ENCODE data around the gene GSG1L2.

GSG1L2 gene

DNA sequence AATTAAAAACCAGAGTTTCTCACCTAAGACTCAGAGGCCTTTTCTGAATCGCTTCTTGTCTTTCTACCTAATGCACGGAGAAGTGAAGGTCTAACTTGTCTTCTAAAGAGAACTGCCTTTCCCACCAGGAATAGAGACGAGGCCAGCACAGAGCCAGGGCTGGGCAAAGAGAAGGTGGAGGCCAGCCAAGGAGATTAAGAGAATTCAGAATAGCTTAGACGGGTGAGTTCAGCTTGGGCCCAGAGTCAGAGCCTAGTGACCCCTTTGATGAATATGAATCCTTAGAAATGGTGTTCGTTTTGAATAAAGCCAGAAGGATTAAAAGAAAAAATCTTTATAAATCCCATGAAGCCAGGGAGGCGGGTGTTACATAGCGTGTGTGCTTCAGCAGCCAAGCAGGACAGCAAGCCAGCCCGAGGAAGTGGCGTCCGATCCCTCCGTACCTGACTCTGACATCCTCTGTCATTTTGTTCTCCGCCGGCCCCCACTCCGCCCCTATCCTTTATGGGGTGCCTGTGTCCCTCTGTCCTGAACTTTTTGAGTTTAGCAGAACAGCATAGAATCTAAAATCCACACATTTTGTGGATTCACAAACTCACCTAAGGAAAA is 7.4 kb downstream of the GSG1L2 start:
- H3K4me3 ChIP-seq (ENCODE audit: low read depth in 1 of 2, low read length in 1 of 2) = no peak overlapping the region
- no peak overlapping the region for H3K27ac ChIP-seq
- no peaks in the 10 kb centered on the region for H3K36me3 ChIP-seq
- H3K4me1 ChIP-seq (ENCODE audit: control insufficient read depth in 1 of 2, insufficient read depth in 1 of 2, low read depth in 1 of 2, low read length in 1 of 2) = no peaks in the 10 kb centered on the region
- TF ChIP-seq, protein P1, sequence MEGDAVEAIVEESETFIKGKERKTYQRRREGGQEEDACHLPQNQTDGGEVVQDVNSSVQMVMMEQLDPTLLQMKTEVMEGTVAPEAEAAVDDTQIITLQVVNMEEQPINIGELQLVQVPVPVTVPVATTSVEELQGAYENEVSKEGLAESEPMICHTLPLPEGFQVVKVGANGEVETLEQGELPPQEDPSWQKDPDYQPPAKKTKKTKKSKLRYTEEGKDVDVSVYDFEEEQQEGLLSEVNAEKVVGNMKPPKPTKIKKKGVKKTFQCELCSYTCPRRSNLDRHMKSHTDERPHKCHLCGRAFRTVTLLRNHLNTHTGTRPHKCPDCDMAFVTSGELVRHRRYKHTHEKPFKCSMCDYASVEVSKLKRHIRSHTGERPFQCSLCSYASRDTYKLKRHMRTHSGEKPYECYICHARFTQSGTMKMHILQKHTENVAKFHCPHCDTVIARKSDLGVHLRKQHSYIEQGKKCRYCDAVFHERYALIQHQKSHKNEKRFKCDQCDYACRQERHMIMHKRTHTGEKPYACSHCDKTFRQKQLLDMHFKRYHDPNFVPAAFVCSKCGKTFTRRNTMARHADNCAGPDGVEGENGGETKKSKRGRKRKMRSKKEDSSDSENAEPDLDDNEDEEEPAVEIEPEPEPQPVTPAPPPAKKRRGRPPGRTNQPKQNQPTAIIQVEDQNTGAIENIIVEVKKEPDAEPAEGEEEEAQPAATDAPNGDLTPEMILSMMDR (IDR thresholded peaks at IDR 0.05) = no peak
- no peaks in the 10 kb centered on the region for H3K9me3 ChIP-seq
- H3K27me3 ChIP-seq = peaks cover 17% of the 10 kb centered on the region

DNA sequence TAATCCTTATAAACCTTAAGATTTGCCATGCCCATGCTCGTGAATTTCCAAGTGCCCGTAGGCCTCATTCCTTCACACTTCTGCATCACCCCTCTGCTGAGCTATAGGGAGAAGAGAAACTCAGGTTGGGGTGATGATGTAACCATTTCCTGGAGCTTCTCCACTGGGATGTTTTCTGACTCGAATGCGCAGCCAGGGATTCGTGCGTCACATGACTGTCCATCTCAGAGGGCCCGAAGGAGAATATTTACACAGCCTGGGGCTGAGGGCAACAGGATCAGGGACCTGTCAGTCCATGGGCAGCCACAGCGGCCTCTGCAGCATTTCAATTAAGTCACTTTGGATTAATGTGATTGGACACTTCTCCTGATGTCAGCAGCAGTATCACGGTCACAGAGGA is 8.7 kb downstream of the GSG1L2 start:
- Histone ChIP-seq H3K27ac (no peak overlapping the region), H3K27me3 (peaks cover 17% of the 10 kb centered on the region), H3K4me3 (ENCODE audit: low read depth in 1 of 2, low read length in 1 of 2) (no peak overlapping the region), H3K36me3 (no peaks in the 10 kb centered on the region), H3K4me1 (ENCODE audit: control insufficient read depth in 1 of 2, insufficient read depth in 1 of 2, low read depth in 1 of 2, low read length in 1 of 2) (no peaks in the 10 kb centered on the region), H3K9me3 (no peaks in the 10 kb centered on the region)
- TF ChIP-seq, protein P1 (IDR thresholded peaks at IDR 0.05) = no peak

DNA sequence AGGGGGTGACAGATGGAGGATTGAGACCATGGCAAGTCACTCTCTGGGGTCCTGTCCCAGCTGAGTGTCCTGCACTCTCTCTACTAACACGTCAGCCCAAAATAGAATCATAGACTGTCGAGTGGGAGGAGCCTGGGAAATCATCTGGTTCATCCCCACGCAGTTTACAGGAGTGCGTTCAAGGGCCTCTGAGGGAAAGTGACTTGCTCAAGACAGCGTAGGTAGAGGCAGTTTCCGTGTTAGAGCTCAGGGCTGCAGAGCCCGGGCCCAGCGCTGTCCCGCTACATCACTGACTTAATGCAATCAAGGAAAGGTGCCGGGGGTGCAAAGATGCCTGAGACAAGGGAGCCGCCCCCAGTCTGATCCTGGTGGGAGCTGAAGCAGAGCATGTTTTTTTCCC is 10.3 kb downstream of the GSG1L2 start:
- TF ChIP-seq, protein P1 (IDR thresholded peaks at IDR 0.05) = no peak
- Histone ChIP-seq H3K9me3 (no peaks in the 10 kb centered on the region), H3K4me3 (ENCODE audit: low read depth in 1 of 2, low read length in 1 of 2) (no peak overlapping the region), H3K36me3 (no peaks in the 10 kb centered on the region), H3K4me1 (ENCODE audit: control insufficient read depth in 1 of 2, insufficient read depth in 1 of 2, low read depth in 1 of 2, low read length in 1 of 2) (no peaks in the 10 kb centered on the region), H3K27ac (no peak overlapping the region), H3K27me3 (peaks cover 15% of the 10 kb centered on the region)

DNA sequence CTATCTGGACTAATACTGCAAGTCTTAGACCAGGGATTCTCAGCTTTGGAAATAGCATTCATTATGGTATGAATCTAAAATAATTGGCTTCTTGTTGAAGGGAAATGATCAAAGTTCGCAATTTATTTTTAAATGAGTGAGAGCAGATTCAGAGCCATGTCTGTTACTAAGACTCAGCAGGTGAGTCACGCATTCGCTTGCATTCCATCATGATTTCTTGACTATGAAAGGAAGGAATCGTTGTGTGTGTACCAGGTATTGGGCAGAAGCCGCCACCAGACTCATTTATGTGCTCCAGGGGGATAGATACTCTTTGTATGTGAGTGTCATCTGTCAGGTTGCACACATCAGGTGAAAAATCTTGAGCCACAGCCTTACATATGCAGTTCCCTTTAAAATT is 10.8 kb downstream of the GSG1L2 start:
- Histone ChIP-seq H3K36me3 (no peaks in the 10 kb centered on the region), H3K4me3 (ENCODE audit: low read depth in 1 of 2, low read length in 1 of 2) (no peak overlapping the region), H3K4me1 (ENCODE audit: control insufficient read depth in 1 of 2, insufficient read depth in 1 of 2, low read depth in 1 of 2, low read length in 1 of 2) (no peaks in the 10 kb centered on the region), H3K27me3 (peaks cover 19% of the 10 kb centered on the region), H3K9me3 (no peaks in the 10 kb centered on the region), H3K27ac (no peak overlapping the region)
- TF ChIP-seq, protein P1 (IDR thresholded peaks at IDR 0.05) = no peak

DNA sequence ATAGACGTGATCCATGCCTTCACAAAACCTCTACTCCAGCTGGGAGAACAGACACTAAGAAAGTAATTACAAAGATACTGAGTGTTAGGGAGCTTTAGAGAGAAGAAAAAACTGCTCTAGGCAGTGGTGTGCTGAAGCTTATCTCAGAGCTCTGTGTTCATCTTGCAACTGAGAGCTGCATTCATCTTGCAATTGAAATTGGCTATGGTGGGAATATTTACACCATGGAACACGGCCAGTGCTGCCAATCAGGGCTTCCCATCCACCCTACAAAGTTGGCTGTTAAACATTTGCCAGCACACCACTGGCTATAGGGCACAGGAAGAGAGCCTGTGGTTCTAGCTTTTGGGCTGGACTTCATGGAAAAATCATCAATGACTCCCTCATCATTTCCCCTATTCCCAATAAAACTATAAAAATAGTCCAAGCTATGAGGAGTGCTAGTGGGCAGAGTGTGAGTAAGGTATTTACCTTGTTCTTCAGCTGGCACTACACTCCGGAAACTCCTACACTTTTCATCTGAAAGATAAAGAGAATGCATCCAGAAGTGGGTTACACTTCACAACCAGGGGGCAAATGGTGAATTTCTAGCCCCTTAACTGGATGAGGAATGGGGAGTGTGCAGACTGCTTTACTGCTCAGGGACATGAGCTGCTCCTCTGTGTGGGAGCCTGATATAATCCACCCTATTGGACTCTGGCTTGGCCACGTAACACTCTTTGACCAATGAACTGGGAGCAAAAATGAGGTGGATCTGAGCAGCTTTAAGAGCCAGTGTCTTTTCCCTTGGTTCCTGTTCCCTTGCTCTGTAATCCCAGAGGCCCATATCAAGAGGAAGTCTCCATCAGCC is 11.6 kb downstream of the GSG1L2 start:
- H3K9me3 ChIP-seq = no peaks in the 10 kb centered on the region
- no peak overlapping the region for H3K27ac ChIP-seq
- peaks cover 27% of the 10 kb centered on the region for H3K27me3 ChIP-seq
- H3K36me3 ChIP-seq = no peaks in the 10 kb centered on the region
- TF ChIP-seq, protein P1 (IDR thresholded peaks at IDR 0.05) = no peak
- H3K4me3 ChIP-seq (ENCODE audit: low read depth in 1 of 2, low read length in 1 of 2) = no peak overlapping the region
- no peaks in the 10 kb centered on the region for H3K4me1 ChIP-seq (ENCODE audit: control insufficient read depth in 1 of 2, insufficient read depth in 1 of 2, low read depth in 1 of 2, low read length in 1 of 2)

All from neutrophil (primary cell).